Stimulated activated CD8-positive, alpha-beta memory T cell treated with anti-CD3 and anti-CD28 coated beads, Interleukin-15, amount 100 ng/mL, for 4 hours (primary cell): ENCODE data around the gene DLG5.
A peak's percentile ranks its signal among the peaks of the same experiment; 100 is the strongest.

Experiments
- DNase-seq, 2 donors: peaks; one replicate each; pipeline ENCODE4 v3.0.0-alpha.2; 2020; ENCODE audit warnings: low read depth in 2 of 2

The DLG5 gene

DNA sequence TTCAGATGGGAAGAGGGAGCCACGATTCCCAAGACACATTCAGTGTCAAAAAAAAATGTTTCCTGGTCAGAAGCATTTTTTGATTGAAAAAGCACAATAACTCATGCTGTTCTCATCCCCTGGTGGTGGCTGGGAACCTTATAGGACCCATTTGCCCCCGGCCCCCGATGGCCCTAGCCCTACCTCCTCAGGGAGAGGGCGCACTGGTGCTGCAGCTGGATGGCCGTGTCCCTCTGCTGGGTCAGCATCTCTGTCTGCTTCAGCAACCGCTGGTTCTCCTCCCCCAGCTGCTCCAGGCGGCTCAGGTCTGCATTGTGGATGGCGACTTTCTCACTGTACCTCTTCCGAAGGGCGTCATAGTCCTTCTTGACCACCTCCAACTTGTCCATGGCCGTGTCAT lies 83.3 kb downstream of the DLG5 start:
- no peak for DNase-seq

DNA sequence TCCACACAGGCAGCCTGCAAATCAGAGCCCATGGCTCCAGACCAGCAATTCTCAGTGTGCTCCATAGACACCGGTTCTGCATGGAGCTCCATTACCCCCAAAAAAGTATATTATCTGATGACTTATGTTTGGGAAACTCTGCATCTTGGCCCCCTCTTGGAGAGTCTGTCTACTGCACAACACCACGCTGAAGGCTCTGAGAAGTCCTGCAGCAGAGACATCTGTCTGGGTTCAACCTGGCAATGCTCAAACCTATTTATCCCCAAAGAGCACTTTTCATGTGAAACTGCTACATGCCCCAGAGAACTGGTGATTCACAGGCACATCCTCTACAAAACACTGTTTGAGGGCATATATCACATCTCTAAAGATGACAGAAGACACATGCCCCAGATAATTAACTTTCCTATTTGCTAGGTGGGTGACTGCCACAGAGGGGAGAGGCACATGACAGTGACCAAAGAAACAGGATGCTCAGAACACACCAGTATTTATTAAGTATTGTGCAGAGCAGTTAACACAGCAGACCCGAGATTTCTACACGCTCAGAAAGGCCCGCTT lies 83.8 kb downstream of the DLG5 start:
- no peak for DNase-seq

DNA sequence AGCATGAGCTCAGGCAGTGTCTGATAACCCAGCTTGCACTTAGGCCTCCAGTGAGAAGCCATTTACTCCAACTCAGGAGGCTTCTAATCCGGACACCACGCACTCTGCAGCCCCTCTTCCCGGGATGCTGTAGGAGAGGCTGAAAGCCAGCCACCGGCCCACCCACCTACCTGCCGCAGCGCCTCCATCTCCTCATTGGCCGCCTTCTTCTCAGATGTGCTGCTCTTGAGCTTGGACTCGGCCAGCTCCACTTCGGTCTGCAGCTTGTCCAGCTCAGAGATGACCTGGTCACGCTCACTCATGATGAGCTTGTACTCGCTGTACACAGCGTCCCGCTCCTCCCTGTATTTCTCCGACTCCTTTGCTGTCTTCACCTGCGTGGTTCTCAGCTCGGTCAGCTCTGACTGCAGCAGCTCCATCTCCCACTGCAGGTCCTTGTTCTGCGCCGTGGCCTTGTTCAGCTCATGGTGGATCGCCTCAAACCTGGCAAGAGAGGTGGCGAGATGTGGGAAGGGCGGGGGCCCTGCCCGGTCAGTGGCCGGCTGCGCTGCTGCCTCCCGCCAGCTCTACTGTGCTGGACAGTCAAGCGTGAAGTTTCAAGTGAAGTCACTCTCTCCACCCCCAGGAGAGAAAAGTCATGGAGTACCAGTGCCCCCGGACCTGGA lies 84.7 kb downstream of the DLG5 start:
- DNase-seq, result no peak

GRCh38 chr10:77840636-77841035 lies 85.9 kb downstream of the DLG5 start:
- DNase-seq, result no peak

- no peak for DNase-seq
These were observed 88.5 kb downstream of the DLG5 start for GRCh38 chr10:77837925-77838595.

DNA sequence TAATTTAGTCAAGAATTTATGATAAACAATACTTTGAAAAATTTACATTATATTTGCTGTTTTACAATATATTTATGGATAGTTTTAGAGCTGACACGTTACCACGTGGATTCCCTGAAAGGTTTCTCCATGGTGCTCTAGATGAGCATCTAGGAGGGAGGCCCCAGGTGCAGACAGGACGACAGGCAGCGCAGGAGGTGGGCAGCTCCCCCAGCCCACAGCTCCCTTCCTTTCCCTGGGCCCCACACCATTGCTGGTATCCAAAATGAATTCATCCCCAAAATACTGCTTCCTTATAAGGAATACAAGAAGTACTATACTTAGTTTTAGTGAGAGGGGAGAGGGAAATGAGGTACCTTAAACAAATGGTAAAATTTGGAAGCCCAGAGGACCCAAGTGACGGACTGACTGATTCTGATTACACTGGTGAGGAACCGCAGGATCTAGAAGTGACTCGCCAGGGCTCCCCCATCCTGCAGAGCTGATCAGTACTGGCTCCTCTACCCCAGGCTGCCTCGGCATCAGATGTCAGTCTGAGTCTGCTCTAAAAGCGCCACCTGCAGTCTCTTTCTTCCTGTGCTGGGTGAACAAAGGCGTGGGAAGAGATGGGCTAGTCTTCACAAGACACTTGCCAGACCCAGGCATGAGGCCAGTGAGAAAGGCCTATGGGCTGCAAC lies 89.2 kb downstream of the DLG5 start:
- DNase-seq, result peak; percentile 17 to 21

DNA sequence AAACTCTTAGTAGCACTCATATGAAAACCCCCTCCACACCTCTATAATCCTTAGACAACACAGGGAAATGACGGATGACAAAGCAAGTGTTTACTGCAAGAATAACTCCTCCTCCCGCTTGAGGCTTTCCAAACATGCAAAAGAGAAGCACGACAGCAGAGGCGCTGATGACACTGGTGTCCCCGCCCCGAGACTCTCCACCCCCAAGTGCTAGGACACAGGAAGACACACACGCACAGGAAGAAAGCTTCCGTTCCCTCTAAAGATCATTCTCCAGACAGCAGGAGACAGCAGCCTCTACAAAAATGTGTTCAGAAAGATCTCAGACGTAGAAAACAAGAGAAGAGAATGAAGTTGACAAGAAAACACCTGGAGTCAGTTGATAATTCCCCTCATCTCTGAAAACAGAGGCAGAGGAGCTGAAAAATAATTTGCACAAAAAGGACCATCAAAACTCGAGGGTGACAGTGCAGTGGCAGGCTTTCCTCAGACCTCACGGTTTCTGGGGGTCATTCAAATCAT lies 90.2 kb downstream of the DLG5 start:
- peak; percentile 21 to 27 for DNase-seq

- no peak for DNase-seq
These were observed 90.9 kb downstream of the DLG5 start for GRCh38 chr10:77835669-77836086.

- DNase-seq, result no peak
These were observed 91.4 kb downstream of the DLG5 start for GRCh38 chr10:77834943-77835668.

DNA sequence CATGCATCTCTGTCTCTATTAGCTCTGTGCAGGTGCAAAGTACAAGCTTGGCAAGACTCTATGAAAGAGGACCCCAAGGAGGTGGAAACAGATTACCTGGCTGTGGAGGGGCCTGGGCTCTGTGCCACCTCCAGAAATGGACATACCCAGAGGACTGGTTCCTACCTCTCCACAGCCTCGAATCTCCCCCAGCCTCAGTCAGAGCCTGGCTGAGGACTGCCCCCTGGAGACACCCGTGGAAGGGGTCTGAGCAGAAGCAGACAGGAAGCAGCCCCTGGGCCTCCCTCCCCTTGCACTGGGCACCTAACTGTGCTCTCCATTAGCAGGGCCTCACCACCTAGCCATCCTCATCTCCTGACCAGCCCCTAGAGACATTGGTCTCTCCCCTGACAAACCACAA lies 92.0 kb downstream of the DLG5 start:
- no peak for DNase-seq

GRCh38 chr10:77833792-77834191 lies 92.8 kb downstream of the DLG5 start:
- no peak for DNase-seq

DNA sequence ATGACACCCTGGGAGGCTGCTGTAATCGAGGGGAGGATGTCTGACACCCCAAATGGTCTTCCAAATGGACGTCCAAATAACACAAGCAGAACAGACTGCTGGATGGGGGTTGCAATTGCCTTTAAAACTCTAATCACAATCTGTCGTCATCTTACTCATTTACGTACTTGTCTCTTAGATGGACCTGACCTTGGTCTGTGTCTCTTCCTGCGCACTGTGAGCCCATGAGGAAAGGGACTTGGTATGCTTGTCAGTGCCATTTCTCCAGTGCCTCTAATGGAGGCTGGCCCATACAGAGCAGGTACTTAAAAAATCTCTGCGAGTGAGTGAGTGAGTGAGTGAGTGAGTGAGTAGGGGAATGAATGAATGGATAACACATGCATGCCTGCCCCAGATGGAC lies 93.3 kb downstream of the DLG5 start:
- DNase-seq, result no peak

- no peak for DNase-seq
These were observed 94.3 kb downstream of the DLG5 start for GRCh38 chr10:77832238-77832637.

DNA sequence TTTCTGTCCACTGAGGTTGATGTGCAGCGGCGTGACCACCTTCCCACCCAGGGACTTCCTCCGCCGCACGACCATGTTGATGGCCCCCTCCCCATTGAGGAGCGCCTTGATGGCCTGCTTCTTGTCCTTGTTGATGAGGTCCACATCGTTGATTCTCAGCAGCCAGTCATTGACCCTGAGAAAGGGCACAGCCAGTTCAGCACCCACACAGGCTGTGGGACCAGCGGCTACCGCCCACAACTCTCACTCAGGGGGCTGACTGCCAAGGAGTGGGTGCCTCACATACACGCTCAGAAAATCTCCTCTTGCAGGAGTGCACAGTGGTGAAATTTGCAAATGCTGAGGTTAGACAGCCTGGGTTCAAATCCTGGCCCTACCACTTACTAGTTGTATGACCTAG lies 97.2 kb downstream of the DLG5 start:
- no peak for DNase-seq

DNA sequence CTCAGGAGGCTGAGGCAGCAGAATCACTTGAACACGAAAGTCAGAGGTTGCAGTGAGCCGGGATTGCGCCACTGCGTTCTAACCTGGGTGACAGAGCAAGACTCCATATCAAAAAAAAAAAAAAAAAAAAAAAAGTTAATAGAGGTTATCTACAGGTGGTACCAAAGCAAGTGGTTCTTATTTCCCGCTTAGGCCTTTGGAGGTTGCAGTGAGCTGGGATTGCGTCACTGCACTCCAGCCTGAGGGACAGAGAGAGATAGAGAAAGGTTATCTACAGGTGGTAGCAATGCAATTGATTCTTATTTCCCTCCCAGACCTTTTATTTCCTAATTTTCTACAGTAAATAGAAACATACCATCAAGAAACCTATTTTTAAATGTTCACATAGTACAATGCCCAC lies 98.2 kb downstream of the DLG5 start:
- DNase-seq, result no peak

DNA sequence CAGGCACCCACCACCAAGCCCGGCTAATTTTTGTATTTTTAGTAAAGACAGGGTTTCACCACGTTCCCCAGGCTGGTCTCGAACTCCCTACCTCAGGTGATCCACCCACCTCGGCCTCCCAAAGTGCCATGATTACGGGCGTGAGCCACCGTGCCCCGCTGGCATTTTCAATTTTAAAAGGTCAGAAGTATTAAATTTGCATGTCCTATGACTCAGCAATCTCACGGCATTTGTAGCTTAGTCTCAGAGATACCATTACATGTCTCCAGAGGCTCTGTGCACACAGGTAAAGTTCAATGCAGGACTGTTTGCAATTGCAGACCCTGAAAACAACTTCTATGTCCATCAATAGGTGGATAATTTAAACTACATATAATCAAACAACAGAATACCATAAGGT lies 99.2 kb downstream of the DLG5 start:
- no peak for DNase-seq

- DNase-seq, result no peak
These were observed 100.6 kb downstream of the DLG5 start for GRCh38 chr10:77825965-77826364.

- no peak for DNase-seq
These were observed 101.6 kb downstream of the DLG5 start for GRCh38 chr10:77824908-77825307.

DNA sequence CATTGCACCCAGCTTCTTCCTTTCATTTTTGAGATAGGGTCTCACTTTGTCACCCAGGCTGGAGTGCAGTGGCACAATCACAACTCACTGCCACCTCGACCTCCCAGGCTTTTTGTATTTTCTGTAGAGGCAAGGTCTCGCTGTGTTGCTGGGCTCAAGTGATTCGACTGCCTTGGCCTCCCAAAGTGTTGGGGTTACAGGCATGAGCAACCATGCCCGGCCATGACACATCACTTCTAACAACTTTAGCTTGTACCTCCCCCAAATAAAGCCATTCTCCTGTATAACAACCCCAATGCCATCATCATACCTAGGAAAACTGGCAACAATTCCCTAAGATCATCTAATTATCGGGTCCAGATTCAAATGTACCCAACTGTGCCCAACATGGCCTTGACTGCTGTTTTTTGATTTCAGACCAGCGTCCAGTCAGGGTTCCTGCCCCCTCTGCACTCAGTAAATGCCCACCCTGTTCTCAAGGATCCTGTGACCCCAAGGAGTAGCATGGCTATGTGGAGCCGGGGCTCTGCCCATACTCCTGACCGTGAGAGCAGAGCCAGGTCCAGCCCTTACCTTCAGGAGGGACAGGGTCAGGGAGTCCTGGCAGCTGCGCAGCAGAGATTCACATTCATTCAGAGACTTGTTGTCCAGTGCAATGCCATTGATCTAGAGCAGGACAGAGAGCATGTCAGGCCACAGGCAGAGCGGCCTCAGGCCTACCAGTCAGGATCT lies 102.6 kb downstream of the DLG5 start:
- no peak for DNase-seq

DNA sequence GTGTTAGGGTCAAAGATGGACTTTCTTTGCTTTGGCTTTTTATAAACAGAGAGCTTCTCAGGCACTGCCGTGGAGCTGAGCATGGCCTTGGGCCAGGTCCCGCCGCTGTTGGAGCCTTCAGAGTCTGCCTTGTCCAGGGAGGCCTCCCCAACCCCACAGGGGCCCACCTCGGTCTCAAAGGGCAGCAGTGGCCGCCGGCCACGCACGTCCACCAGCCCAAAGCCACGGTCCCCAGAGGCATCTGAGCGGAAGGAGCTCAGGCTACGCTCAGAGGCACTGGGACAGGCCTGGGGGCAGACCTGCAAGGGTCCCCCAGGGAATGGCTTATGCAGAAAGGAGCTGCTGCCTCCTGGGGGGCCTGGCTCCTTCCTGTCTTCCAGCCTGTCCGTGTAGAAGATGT lies 105.0 kb downstream of the DLG5 start:
- no peak for DNase-seq

- DNase-seq, result no peak
These were observed 105.5 kb downstream of the DLG5 start for GRCh38 chr10:77821036-77821435.
